GM23338 (cell line): ENCODE data around the gene DUSP11. TPM values are rescaled to one million over a fixed set of nuclear protein-coding genes. Genes with fewer than 3 reads are reported as not detected.
"Not testable (repeated sequence)": the region's sequence is repeated elsewhere in the genome, so short reads cannot be mapped to it uniquely, and the experiment has no call there.

ENCODE experiments used
- ATAC-seq: fragments of 200-7000 bp; cut with Tn5 transposase; 3 replicates; pipeline ENCODE4 v1.9.1; 2020
- DNase-seq: peaks from one replicate; pipeline ENCODE4 v3.0.0-alpha.2; 2015; ENCODE audit warnings: low spot score
- H2AFZ ChIP-seq: fragments of 200-600 bp; sonication (generic); 2 replicates; pipeline ENCODE4 v1.8.0; 2016; ENCODE audit warnings: antibody characterized with exemption, mild to moderate bottlenecking, moderate library complexity
- H3F3A ChIP-seq: fragments of 200-600 bp; sonication (generic); replicated peaks from 2 replicates; pipeline ENCODE4 v1.8.0; 2017; ENCODE audit warnings: antibody characterized with exemption, mixed run types, low read depth
- H3K27ac ChIP-seq: fragments of 200-600 bp; sonication (generic); 2 replicates; pipeline ENCODE4 v1.6.1; 2016; ENCODE audit warnings: low read depth
- H3K27me3 ChIP-seq: fragments of 200-600 bp; sonication (generic); 2 replicates; pipeline ENCODE4 v1.8.0; 2016; ENCODE audit warnings: mild to moderate bottlenecking, mixed run types, moderate library complexity; ENCODE audit not compliant: insufficient read depth
- H3K36me3 ChIP-seq: fragments of 200-600 bp; sonication (generic); 2 replicates; pipeline ENCODE4 v1.8.0; 2016; ENCODE audit warnings: mild to moderate bottlenecking; ENCODE audit not compliant: insufficient read depth
- H3K4me1 ChIP-seq: fragments of 200-600 bp; sonication (generic); 2 replicates; pipeline ENCODE4 v1.8.0; 2016; ENCODE audit warnings: mild to moderate bottlenecking, moderate library complexity; ENCODE audit not compliant: insufficient read depth
- H3K4me2 ChIP-seq: fragments of 200-600 bp; sonication (generic); 2 replicates; pipeline ENCODE4 v1.7.1; 2017; ENCODE audit warnings: mixed run types
- H3K4me3 ChIP-seq: fragments of 200-600 bp; sonication (generic); 2 replicates; pipeline ENCODE4 v1.6.1; 2016; ENCODE audit warnings: mixed run types
- H3K79me2 ChIP-seq: fragments of 200-600 bp; sonication (generic); replicated peaks from 2 replicates; pipeline ENCODE4 v1.8.0; 2017; ENCODE audit warnings: mild to moderate bottlenecking; ENCODE audit not compliant: insufficient read depth
- H3K9me2 ChIP-seq: fragments of 200-600 bp; sonication (generic); 2 replicates; pipeline ENCODE4 v1.8.0; 2017; ENCODE audit not compliant: insufficient read depth
- H4K20me1 ChIP-seq: fragments of 200-600 bp; sonication (generic); replicated peaks from 2 replicates; pipeline ENCODE4 v1.8.0; 2017; ENCODE audit warnings: mild to moderate bottlenecking; ENCODE audit not compliant: insufficient read depth
- H3K27ac Mint-ChIP-seq: 2 replicates; pipeline ENCODE4 v1.8.0; 2020; ENCODE audit warnings: inconsistent platforms, mild to moderate bottlenecking, moderate library complexity, mixed read lengths
- H3K27me3 Mint-ChIP-seq: 3 replicates; pipeline ENCODE4 v1.8.0; 2022; ENCODE audit warnings: low read depth, mild to moderate bottlenecking, moderate library complexity, mixed read lengths, inconsistent platforms; ENCODE audit not compliant: insufficient read depth, poor library complexity
- H3K36me3 Mint-ChIP-seq: 3 replicates; pipeline ENCODE4 v1.8.0; 2021; ENCODE audit warnings: low read depth, mild to moderate bottlenecking, inconsistent platforms, moderate library complexity, mixed read lengths
- H3K4me1 Mint-ChIP-seq: 3 replicates; pipeline ENCODE4 v1.8.0; 2020; ENCODE audit warnings: mild to moderate bottlenecking, inconsistent platforms, mixed read lengths
- H3K4me3 Mint-ChIP-seq: 3 replicates; pipeline ENCODE4 v1.8.0; 2021; ENCODE audit warnings: moderate library complexity, mild to moderate bottlenecking, inconsistent platforms, mixed read lengths
- H3K9me3 Mint-ChIP-seq: 3 replicates; pipeline ENCODE4 v1.8.0; 2020; ENCODE audit warnings: moderate library complexity, mild to moderate bottlenecking, inconsistent platforms, mixed read lengths
- CREB1 ChIP-seq: fragments of 250-450 bp; sonication (Bioruptor Pico); IDR thresholded peaks from 2 replicates; pipeline ENCODE4 v1.5.0; 2020; ENCODE audit warnings: low read depth, mild to moderate bottlenecking, moderate library complexity
- CTCF ChIP-seq, 2 experiments: fragments of 200-600 bp in 1 of 2; sonication (generic) in 1 of 2; conservative IDR thresholded peaks; 2 replicates each; pipeline versions ENCODE4 v1.5.1 to v1.6.1; 2016 to 2017; ENCODE audit warnings: antibody characterized with exemption in 2 of 2, low read depth in 2 of 2, mild to moderate bottlenecking in 2 of 2, moderate library complexity in 1 of 2
- ETS1 ChIP-seq: IDR thresholded peaks from 2 replicates; pipeline ENCODE4 v1.6.1; 2016; ENCODE audit warnings: antibody characterized with exemption
- EZH2phosphoT487 ChIP-seq: fragments of 200-600 bp; sonication (generic); IDR thresholded peaks from one replicate; pipeline ENCODE4 v1.8.1; 2018; ENCODE audit warnings: antibody characterized with exemption; ENCODE audit not compliant: unreplicated experiment
- JUNB ChIP-seq: IDR thresholded peaks from one replicate; pipeline ENCODE4 v1.6.1; 2016; ENCODE audit warnings: antibody characterized with exemption; ENCODE audit not compliant: unreplicated experiment
- NANOG ChIP-seq: IDR thresholded peaks from 2 replicates; pipeline ENCODE4 v1.6.1; 2016; ENCODE audit warnings: antibody characterized with exemption, borderline replicate concordance
- POLR2AphosphoS5 ChIP-seq: IDR thresholded peaks from 2 replicates; pipeline ENCODE4 v1.6.1; 2016; ENCODE audit warnings: antibody characterized with exemption, low read depth
- REST ChIP-seq: IDR thresholded peaks from one replicate; pipeline ENCODE4 v1.6.1; 2018; ENCODE audit warnings: antibody characterized with exemption; ENCODE audit not compliant: unreplicated experiment
- STAT1 ChIP-seq: IDR thresholded peaks from one replicate; pipeline ENCODE4 v1.6.1; 2016; ENCODE audit warnings: antibody characterized with exemption; ENCODE audit not compliant: unreplicated experiment
- ZNF114 ChIP-seq: fragments of 250-450 bp; sonication (Bioruptor Pico); IDR thresholded peaks from 2 replicates; pipeline ENCODE4 v1.5.0; 2020; ENCODE audit warnings: mild to moderate bottlenecking, moderate library complexity
- ZNF331 ChIP-seq: fragments of 250-450 bp; sonication (Bioruptor Pico); IDR thresholded peaks from 2 replicates; pipeline ENCODE4 v1.5.0; 2020; ENCODE audit warnings: low read depth, mild to moderate bottlenecking, moderate library complexity
- polyA plus RNA-seq: library from polyadenylated mRNA; unstranded; fragments of >200 nt; fragmentation: Nextera tagmentation; extraction: Ambion mirVana; gene quantifications from 2 replicates; pipeline ENCODE4 v1.2.1, GENCODE V29; 2016
- total RNA-seq: library from RNA; depleted of rRNA; stranded (reverse); fragments of >200 nt; shearing (Covaris generic); gene quantifications from 2 replicates; pipeline ENCODE4 v1.2.3, GENCODE V29; 2014

Gene DUSP11
- total and polyA plus RNA-seq, 2 experiments from 2014 or later: 21.0 to 23.3 TPM

- DNase-seq (no peak), ATAC-seq (no peak)
- H3K27ac Mint-ChIP-seq: no peak overlapping the region
- peaks cover 20% of the 10 kb centered on the region for H3K36me3 Mint-ChIP-seq
- Histone ChIP-seq H3K4me3 (peak overlapping the region; percentile 87; the same call in 1 of the 2 replicates), H2AFZ (no peak overlapping the region), H3K4me2 (no peak overlapping the region), H3K79me2 (peaks cover 17% of the 10 kb centered on the region), H3K9me2 (no peaks in the 10 kb centered on the region), H4K20me1 (no peaks in the 10 kb centered on the region; the same call in 1 of the 2 replicates), H3K27ac (no peak overlapping the region), H3K27me3 (no peaks in the 10 kb centered on the region), H3K4me1 (no peaks in the 10 kb centered on the region), H3F3A (no peaks in the 10 kb centered on the region), H3K36me3 (peaks cover 9% of the 10 kb centered on the region; the same call in 1 of the 2 replicates)
- H3K4me1 Mint-ChIP-seq: 0 out of 3 replicates have a peak, but pooled peaks cover 5% of the 10 kb centered on the region
- no peaks in the 10 kb centered on the region for H3K9me3 Mint-ChIP-seq
- peaks cover 2% of the 10 kb centered on the region for H3K27me3 Mint-ChIP-seq
- TF ChIP-seq JUNB (no peak), NANOG (no peak), ETS1 (no peak), CREB1 (CRISPR knock-in tag) (no peak), ZNF331 (CRISPR knock-in tag) (no peak), CTCF (conservative IDR thresholded peaks at IDR 0.05; ENCODE audit: low read depth in 2 of 2) (no peak)
- H3K4me3 Mint-ChIP-seq: peak overlapping the region; percentile 99
Measured at GRCh38 chr2:73780237-73780582, 307 bp upstream of the DUSP11 start.

GRCh38 chr2:73778867-73779466, 936 bp downstream of the DUSP11 start:
- H3K36me3 ChIP-seq: peaks cover 18% of the 10 kb centered on the region; the same call in 1 of the 2 replicates
- peak overlapping the region; percentile 89 for H3K4me2 ChIP-seq
- peak overlapping the region; percentile 99 for H3K4me3 Mint-ChIP-seq
- H3K9me2 ChIP-seq, H3K27ac ChIP-seq, ATAC-seq, H3K4me1 Mint-ChIP-seq, H3K27ac Mint-ChIP-seq, H3K27me3 Mint-ChIP-seq, H3K9me3 Mint-ChIP-seq, H3F3A ChIP-seq, H4K20me1 ChIP-seq, DNase-seq, H3K27me3 ChIP-seq, H3K4me1 ChIP-seq: not testable (repeated sequence)
- peaks cover 31% of the 10 kb centered on the region for H3K36me3 Mint-ChIP-seq
- peak overlapping the region; percentile 87 for H3K4me3 ChIP-seq
- H3K79me2 ChIP-seq: peaks cover 17% of the 10 kb centered on the region
- H2AFZ ChIP-seq: peak overlapping the region; percentile 83

GRCh38 chr2:73776869-73777519, 2.9 kb downstream of the DUSP11 start:
- H3K4me2 ChIP-seq: no peak overlapping the region
- no peak overlapping the region for H3K4me3 ChIP-seq
- no peaks in the 10 kb centered on the region for H3K27me3 Mint-ChIP-seq
- no peaks in the 10 kb centered on the region for H3K4me1 ChIP-seq
- H3K36me3 ChIP-seq: peaks cover 32% of the 10 kb centered on the region; the same call in 1 of the 2 replicates
- no peaks in the 10 kb centered on the region for H3F3A ChIP-seq
- ATAC-seq (no peak), DNase-seq (no peak)
- H3K27ac Mint-ChIP-seq: no peak overlapping the region
- no peaks in the 10 kb centered on the region for H3K27me3 ChIP-seq
- H4K20me1 ChIP-seq: no peaks in the 10 kb centered on the region; the same call in none of the 2 replicates
- no peak overlapping the region for H3K4me3 Mint-ChIP-seq
- H3K27ac ChIP-seq: no peak overlapping the region
- H3K79me2 ChIP-seq: peaks cover 17% of the 10 kb centered on the region
- no peak overlapping the region for H2AFZ ChIP-seq
- peaks cover 47% of the 10 kb centered on the region for H3K36me3 Mint-ChIP-seq
- H3K9me3 Mint-ChIP-seq: no peaks in the 10 kb centered on the region
- 0 out of 3 replicates have a peak, but pooled peaks cover 5% of the 10 kb centered on the region for H3K4me1 Mint-ChIP-seq
- H3K9me2 ChIP-seq: no peaks in the 10 kb centered on the region
- TF ChIP-seq NANOG (no peak), REST (no peak), STAT1 (no peak), ZNF114 (CRISPR knock-in tag) (no peak), ZNF331 (CRISPR knock-in tag) (no peak), CREB1 (CRISPR knock-in tag) (no peak), EZH2phosphoT487 (no peak), POLR2AphosphoS5 (no peak)
